Neural progenitor cell (in vitro differentiated cells): ENCODE data around the gene STKLD1. TPM values are rescaled to one million over a fixed set of nuclear protein-coding genes. Genes with fewer than 3 reads are reported as not detected.

ENCODE experiments used
- DNase-seq: peaks from one replicate; pipeline ENCODE4 v3.0.0-alpha.2; 2016; ENCODE audit warnings: low spot score
- H2AFZ ChIP-seq: fragments of 200-600 bp; sonication (generic); replicated peaks from 2 replicates; pipeline ENCODE4 v1.6.1; 2016; ENCODE audit warnings: antibody characterized with exemption
- H3F3A ChIP-seq: fragments of 200-600 bp; sonication (generic); 2 replicates; pipeline ENCODE4 v1.6.1; 2016; ENCODE audit warnings: antibody characterized with exemption, low read depth
- H3K27ac ChIP-seq: fragments of 200-600 bp; sonication (generic); 2 replicates; pipeline ENCODE4 v1.5.1; 2016; ENCODE audit warnings: mild to moderate bottlenecking
- H3K27me3 ChIP-seq: fragments of 200-600 bp; sonication (generic); 2 replicates; pipeline ENCODE4 v1.6.1; 2016; ENCODE audit warnings: mild to moderate bottlenecking, moderate library complexity
- H3K36me3 ChIP-seq: fragments of 200-600 bp; sonication (generic); 2 replicates; pipeline ENCODE4 v1.5.1; 2016
- H3K4me1 ChIP-seq: fragments of 200-600 bp; sonication (generic); 2 replicates; pipeline ENCODE4 v1.6.1; 2016; ENCODE audit warnings: mixed run types
- H3K4me2 ChIP-seq: fragments of 200-600 bp; sonication (generic); 2 replicates; pipeline ENCODE4 v1.6.1; 2016
- H3K4me3 ChIP-seq: fragments of 200-600 bp; sonication (generic); 2 replicates; pipeline ENCODE4 v1.5.1; 2016
- H3K79me2 ChIP-seq: fragments of 200-600 bp; sonication (generic); 2 replicates; pipeline ENCODE4 v1.6.1; 2016; ENCODE audit warnings: low read depth
- H3K9ac ChIP-seq: fragments of 200-600 bp; sonication (generic); 2 replicates; pipeline ENCODE4 v1.6.1; 2016
- H3K9me3 ChIP-seq: fragments of 200-600 bp; sonication (generic); 2 replicates; pipeline ENCODE4 v1.5.1; 2016; ENCODE audit warnings: low read depth
- H4K20me1 ChIP-seq: fragments of 200-600 bp; sonication (generic); 2 replicates; pipeline ENCODE4 v1.6.1; 2016; ENCODE audit warnings: low read depth
- H3K27ac Mint-ChIP-seq: 3 replicates; pipeline ENCODE4 v1.8.0; 2021; ENCODE audit warnings: mixed read lengths
- H3K27me3 Mint-ChIP-seq: 2 replicates; pipeline ENCODE4 v1.8.0; 2022; ENCODE audit warnings: low read depth, mild to moderate bottlenecking, inconsistent platforms, moderate library complexity, mixed read lengths; ENCODE audit not compliant: insufficient read depth
- H3K36me3 Mint-ChIP-seq: 3 replicates; pipeline ENCODE4 v1.8.0; 2021; ENCODE audit warnings: mixed read lengths
- H3K4me1 Mint-ChIP-seq: 3 replicates; pipeline ENCODE4 v1.8.0; 2021; ENCODE audit warnings: mixed read lengths
- H3K4me3 Mint-ChIP-seq: 3 replicates; pipeline ENCODE4 v1.8.0; 2021; ENCODE audit warnings: mild to moderate bottlenecking, moderate library complexity, mixed read lengths
- H3K9me3 Mint-ChIP-seq: 3 replicates; pipeline ENCODE4 v1.8.0; 2020; ENCODE audit warnings: mixed read lengths
- EZH2 ChIP-seq: fragments of 200-600 bp; sonication (generic); IDR thresholded peaks from 2 replicates; pipeline ENCODE4 v1.6.1; 2017; ENCODE audit warnings: antibody characterized with exemption, mild to moderate bottlenecking, moderate library complexity
- EZH2phosphoT487 ChIP-seq: fragments of 200-600 bp; sonication (generic); IDR thresholded peaks from 2 replicates; pipeline ENCODE4 v1.6.1; 2017; ENCODE audit warnings: antibody characterized with exemption
- total RNA-seq: library from RNA; depleted of rRNA; stranded (reverse); fragments of >200 nt; gene quantifications from 2 replicates; pipeline ENCODE4 v1.2.3, GENCODE V29; 2015; ENCODE audit warnings: low replicate concordance
- TF ChIP-seq, protein P1 (sequence below): fragments of 200-600 bp; sonication (generic); IDR thresholded peaks from 2 replicates; pipeline ENCODE4 v1.5.1; 2017; ENCODE audit warnings: antibody characterized with exemption, mild to moderate bottlenecking

The STKLD1 gene
- total RNA-seq, 1 donor from 2014 or later = 0.58 TPM

DNA sequence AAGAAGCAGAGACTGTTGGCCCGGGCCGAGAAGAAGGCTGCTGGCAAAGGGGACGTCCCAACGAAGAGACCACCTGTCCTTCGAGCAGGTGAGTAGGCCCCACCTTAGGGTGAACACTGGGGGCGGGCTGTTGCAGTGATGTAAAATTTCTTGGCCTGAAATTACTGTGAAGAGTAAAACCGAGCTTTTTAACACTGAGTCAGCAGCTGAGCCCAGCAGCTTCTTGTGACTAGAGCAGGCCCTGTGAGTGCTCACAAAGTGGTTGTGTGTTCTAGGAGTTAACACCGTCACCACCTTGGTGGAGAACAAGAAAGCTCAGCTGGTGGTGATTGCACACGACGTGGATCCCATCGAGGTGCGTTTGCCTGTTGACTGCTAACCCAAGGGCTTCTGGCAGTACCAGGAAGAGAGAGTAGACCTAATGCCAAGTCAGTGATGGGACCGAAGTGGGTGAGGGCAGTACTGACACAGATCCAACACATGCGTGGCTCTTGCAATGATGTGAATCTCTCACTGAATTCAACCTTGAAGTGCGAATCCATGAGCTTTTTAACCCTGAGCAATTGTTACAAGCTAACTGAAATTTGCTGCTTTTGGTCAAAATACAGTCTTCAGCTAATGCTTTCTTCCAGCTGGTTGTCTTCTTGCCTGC, 26.1 kb upstream of the STKLD1 start:
- H3K9me3 Mint-ChIP-seq = no peaks in the 10 kb centered on the region
- peak overlapping the region; percentile 100 for H3K4me2 ChIP-seq
- H2AFZ ChIP-seq = no peak overlapping the region
- H3K36me3 ChIP-seq = peaks cover 23% of the 10 kb centered on the region
- no peak for DNase-seq
- peak overlapping the region; percentile 98 for H3K4me3 Mint-ChIP-seq
- peaks cover 67% of the 10 kb centered on the region for H3F3A ChIP-seq
- H3K27ac Mint-ChIP-seq = no peak overlapping the region
- TF ChIP-seq, protein P1, sequence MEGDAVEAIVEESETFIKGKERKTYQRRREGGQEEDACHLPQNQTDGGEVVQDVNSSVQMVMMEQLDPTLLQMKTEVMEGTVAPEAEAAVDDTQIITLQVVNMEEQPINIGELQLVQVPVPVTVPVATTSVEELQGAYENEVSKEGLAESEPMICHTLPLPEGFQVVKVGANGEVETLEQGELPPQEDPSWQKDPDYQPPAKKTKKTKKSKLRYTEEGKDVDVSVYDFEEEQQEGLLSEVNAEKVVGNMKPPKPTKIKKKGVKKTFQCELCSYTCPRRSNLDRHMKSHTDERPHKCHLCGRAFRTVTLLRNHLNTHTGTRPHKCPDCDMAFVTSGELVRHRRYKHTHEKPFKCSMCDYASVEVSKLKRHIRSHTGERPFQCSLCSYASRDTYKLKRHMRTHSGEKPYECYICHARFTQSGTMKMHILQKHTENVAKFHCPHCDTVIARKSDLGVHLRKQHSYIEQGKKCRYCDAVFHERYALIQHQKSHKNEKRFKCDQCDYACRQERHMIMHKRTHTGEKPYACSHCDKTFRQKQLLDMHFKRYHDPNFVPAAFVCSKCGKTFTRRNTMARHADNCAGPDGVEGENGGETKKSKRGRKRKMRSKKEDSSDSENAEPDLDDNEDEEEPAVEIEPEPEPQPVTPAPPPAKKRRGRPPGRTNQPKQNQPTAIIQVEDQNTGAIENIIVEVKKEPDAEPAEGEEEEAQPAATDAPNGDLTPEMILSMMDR = no peak
- TF ChIP-seq EZH2 (no peak), EZH2phosphoT487 (no peak)
- peaks cover 65% of the 10 kb centered on the region for H4K20me1 ChIP-seq
- H3K36me3 Mint-ChIP-seq = peaks cover 36% of the 10 kb centered on the region
- peak overlapping the region; percentile 10 for H3K27ac ChIP-seq
- H3K4me1 ChIP-seq = peaks cover 15% of the 10 kb centered on the region
- peaks cover 29% of the 10 kb centered on the region for H3K4me1 Mint-ChIP-seq
- peaks cover 16% of the 10 kb centered on the region for H3K27me3 Mint-ChIP-seq
- H3K27me3 ChIP-seq = no peaks in the 10 kb centered on the region
- peaks cover 57% of the 10 kb centered on the region for H3K79me2 ChIP-seq
- no peaks in the 10 kb centered on the region for H3K9me3 ChIP-seq
- H3K4me3 ChIP-seq = peak overlapping the region; percentile 77
- peak overlapping the region; percentile 99 for H3K9ac ChIP-seq

DNA sequence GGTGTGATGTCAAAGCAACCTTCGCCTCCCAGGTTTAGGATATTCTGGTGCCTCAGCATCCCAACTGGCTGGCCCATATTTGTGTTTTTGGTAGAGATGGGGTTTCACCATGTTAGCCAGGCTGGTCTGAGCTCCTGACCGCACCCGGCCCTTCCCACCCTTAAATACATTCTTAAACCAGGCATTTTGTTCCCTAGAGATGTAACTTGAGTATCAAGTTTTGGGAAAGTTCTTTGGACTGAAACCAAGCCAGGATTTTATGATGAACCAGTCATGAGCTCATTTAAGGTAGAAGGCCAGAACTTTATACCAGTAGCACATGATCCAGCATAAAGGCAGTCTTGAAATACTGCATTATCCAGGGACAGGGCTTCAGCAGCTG, 24.6 kb upstream of the STKLD1 start:
- Histone ChIP-seq H3K4me3 (no peak overlapping the region), H3K36me3 (peaks cover 23% of the 10 kb centered on the region), H3K27ac (peak overlapping the region; percentile 10), H3K79me2 (peaks cover 53% of the 10 kb centered on the region), H4K20me1 (peaks cover 58% of the 10 kb centered on the region), H3K9ac (no peak overlapping the region), H3K4me1 (peaks cover 19% of the 10 kb centered on the region), H3K9me3 (no peaks in the 10 kb centered on the region), H3K4me2 (no peak overlapping the region), H3F3A (peaks cover 67% of the 10 kb centered on the region), H2AFZ (no peak overlapping the region), H3K27me3 (no peaks in the 10 kb centered on the region)
- H3K27ac Mint-ChIP-seq = no peak overlapping the region
- peaks cover 36% of the 10 kb centered on the region for H3K36me3 Mint-ChIP-seq
- no peaks in the 10 kb centered on the region for H3K9me3 Mint-ChIP-seq
- DNase-seq = no peak
- peaks cover 26% of the 10 kb centered on the region for H3K4me1 Mint-ChIP-seq
- peaks cover 16% of the 10 kb centered on the region for H3K27me3 Mint-ChIP-seq
- no peak overlapping the region for H3K4me3 Mint-ChIP-seq
- TF ChIP-seq, protein P1 = no peak
- TF ChIP-seq EZH2phosphoT487 (no peak), EZH2 (no peak)

DNA sequence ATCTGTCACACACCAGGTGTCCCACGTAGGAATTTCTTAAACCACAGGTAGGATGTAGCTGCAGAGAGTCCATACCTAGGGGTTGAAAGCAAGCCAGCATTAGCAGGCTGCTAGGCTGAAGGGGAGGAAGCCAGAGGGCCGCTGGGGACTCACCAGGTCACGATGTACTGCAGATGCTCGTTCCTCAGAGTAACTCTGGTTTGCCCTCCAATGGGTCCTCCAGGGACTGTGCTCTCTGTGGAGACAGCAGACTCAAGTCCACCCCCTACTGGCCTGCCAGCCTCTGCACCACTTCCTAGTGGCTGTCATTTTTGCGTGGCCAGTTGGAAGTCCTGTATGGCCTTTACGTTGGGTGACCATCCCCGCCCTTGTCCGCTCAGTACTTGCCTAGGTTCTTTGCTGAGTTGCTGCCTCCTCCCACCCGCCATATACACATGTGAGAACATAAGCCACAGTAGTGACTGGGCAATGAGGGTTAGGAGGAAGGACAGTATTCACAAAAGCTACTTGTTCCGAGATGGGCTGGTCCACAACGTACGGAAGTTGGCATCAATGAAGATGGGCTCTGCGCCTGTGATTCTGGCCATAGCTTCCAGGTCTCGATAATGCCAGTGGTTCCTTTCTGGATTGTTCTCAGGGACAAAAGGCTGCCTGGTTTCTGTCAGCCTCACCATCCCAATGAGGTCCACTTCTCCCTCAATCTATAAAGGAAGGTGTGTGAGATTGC, 24.1 kb upstream of the STKLD1 start:
- DNase-seq = peak; percentile 74

More for the DNA sequence above, 24.1 kb upstream of the STKLD1 start:
- Histone ChIP-seq H3K27ac (peak overlapping the region; percentile 10), H3K79me2 (peaks cover 50% of the 10 kb centered on the region), H3K4me3 (no peak overlapping the region), H4K20me1 (peaks cover 57% of the 10 kb centered on the region), H3K36me3 (peaks cover 23% of the 10 kb centered on the region), H3K9me3 (no peaks in the 10 kb centered on the region), H3K9ac (no peak overlapping the region), H3K4me1 (peaks cover 19% of the 10 kb centered on the region), H3K27me3 (no peaks in the 10 kb centered on the region), H3F3A (peaks cover 67% of the 10 kb centered on the region), H2AFZ (no peak overlapping the region), H3K4me2 (no peak overlapping the region)
- Mint-ChIP-seq H3K27ac (no peak overlapping the region), H3K27me3 (peaks cover 16% of the 10 kb centered on the region), H3K4me1 (peaks cover 21% of the 10 kb centered on the region), H3K36me3 (peaks cover 36% of the 10 kb centered on the region), H3K9me3 (no peaks in the 10 kb centered on the region), H3K4me3 (no peak overlapping the region)
- TF ChIP-seq EZH2phosphoT487 = no peak
- TF ChIP-seq, protein P1 = peak; percentile 62
